HEK293 (cell line): Measurements from ENCODE around the gene DDX50.
A peak's percentile ranks its signal among the peaks of the same experiment; 100 is the strongest.

Source experiments
- GFI1B ChIP-seq: fragments of 450-650 bp; formaldehyde crosslinking; IDR thresholded peaks from 2 replicates; pipeline ENCODE4 v1.5.1; 2016; ENCODE audit warnings: missing biosample characterization, missing genetic modification characterization
- GLIS2 ChIP-seq: fragments of 450-650 bp; formaldehyde crosslinking; IDR thresholded peaks from 2 replicates; pipeline ENCODE4 v1.5.1; 2016; ENCODE audit warnings: missing biosample characterization, missing genetic modification characterization
- HOXD13 ChIP-seq: sonication (generic); formaldehyde crosslinking; IDR thresholded peaks from 2 replicates; pipeline ENCODE4 v1.8.0; 2022; ENCODE audit warnings: missing genetic modification reagents, borderline replicate concordance
- KLF10 ChIP-seq: fragments of 450-650 bp; IDR thresholded peaks from 2 replicates; pipeline ENCODE4 v1.5.1; 2018; ENCODE audit warnings: missing biosample characterization, mild to moderate bottlenecking, missing genetic modification characterization
- KLF7 ChIP-seq: fragments of 450-650 bp; formaldehyde crosslinking; IDR thresholded peaks from 2 replicates; pipeline ENCODE4 v1.5.1; 2016; ENCODE audit warnings: missing biosample characterization, missing genetic modification characterization, borderline replicate concordance
- KLF9 ChIP-seq: fragments of 450-650 bp; formaldehyde crosslinking; IDR thresholded peaks from 2 replicates; pipeline ENCODE4 v1.5.1; 2016; ENCODE audit warnings: missing biosample characterization, missing genetic modification characterization, low read depth
- OVOL3 ChIP-seq: fragments of 450-650 bp; formaldehyde crosslinking; IDR thresholded peaks from 2 replicates; pipeline ENCODE4 v1.5.1; 2016; ENCODE audit warnings: missing biosample characterization, missing genetic modification characterization
- PATZ1 ChIP-seq: fragments of 450-650 bp; formaldehyde crosslinking; IDR thresholded peaks from 2 replicates; pipeline ENCODE4 v1.5.1; 2016; ENCODE audit warnings: missing biosample characterization, missing genetic modification characterization
- SALL2 ChIP-seq: fragments of 450-650 bp; formaldehyde crosslinking; IDR thresholded peaks from 2 replicates; pipeline ENCODE4 v1.5.0; 2017; ENCODE audit warnings: missing biosample characterization, mild to moderate bottlenecking, missing genetic modification characterization, borderline replicate concordance
- SCRT2 ChIP-seq: fragments of 450-650 bp; formaldehyde crosslinking; IDR thresholded peaks from 2 replicates; pipeline ENCODE4 v1.5.1; 2016; ENCODE audit warnings: missing biosample characterization, missing genetic modification characterization
- SETDB1 ChIP-seq: IDR thresholded peaks from one replicate; pipeline ENCODE4 v1.6.1; 2017; ENCODE audit warnings: mild to moderate bottlenecking, low read length, moderate library complexity, mixed read lengths; ENCODE audit not compliant: insufficient read length
- YY2 ChIP-seq: fragments of 450-650 bp; formaldehyde crosslinking; IDR thresholded peaks from 2 replicates; pipeline ENCODE4 v1.5.1; 2016; ENCODE audit warnings: missing biosample characterization, missing genetic modification characterization
- ZBTB48 ChIP-seq: fragments of 450-650 bp; formaldehyde crosslinking; IDR thresholded peaks from 2 replicates; pipeline ENCODE4 v1.5.1; 2016; ENCODE audit warnings: missing biosample characterization, missing genetic modification characterization
- ZBTB8A ChIP-seq: fragments of 450-650 bp; formaldehyde crosslinking; IDR thresholded peaks from 2 replicates; pipeline ENCODE4 v1.5.1; 2016; ENCODE audit warnings: missing biosample characterization, missing genetic modification characterization
- ZNF112 ChIP-seq: fragments of 450-650 bp; formaldehyde crosslinking; IDR thresholded peaks from 2 replicates; pipeline ENCODE4 v1.5.0; 2017; ENCODE audit warnings: missing biosample characterization, missing genetic modification characterization
- ZNF114 ChIP-seq: fragments of 450-650 bp; formaldehyde crosslinking; IDR thresholded peaks from 2 replicates; pipeline ENCODE4 v1.5.0; 2017; ENCODE audit warnings: missing biosample characterization, missing genetic modification characterization
- ZNF132 ChIP-seq: fragments of 450-650 bp; formaldehyde crosslinking; IDR thresholded peaks from 2 replicates; pipeline ENCODE4 v1.5.1; 2017; ENCODE audit warnings: missing biosample characterization, missing genetic modification characterization, borderline replicate concordance
- ZNF16 ChIP-seq: fragments of 450-650 bp; formaldehyde crosslinking; IDR thresholded peaks from 2 replicates; pipeline ENCODE4 v1.5.1; 2016; ENCODE audit warnings: low read depth, missing biosample characterization, missing genetic modification characterization
- ZNF174 ChIP-seq: fragments of 450-650 bp; formaldehyde crosslinking; IDR thresholded peaks from 2 replicates; pipeline ENCODE4 v1.5.0; 2017; ENCODE audit warnings: missing biosample characterization, mild to moderate bottlenecking, missing genetic modification characterization
- ZNF184 ChIP-seq: fragments of 450-650 bp; IDR thresholded peaks from 2 replicates; pipeline ENCODE4 v1.5.1; 2018; ENCODE audit warnings: missing biosample characterization, mild to moderate bottlenecking, missing genetic modification characterization
- ZNF221 ChIP-seq: fragments of 450-650 bp; formaldehyde crosslinking; IDR thresholded peaks from 2 replicates; pipeline ENCODE4 v1.5.1; 2017; ENCODE audit warnings: missing biosample characterization, missing genetic modification characterization, borderline replicate concordance
- ZNF248 ChIP-seq: fragments of 450-650 bp; formaldehyde crosslinking; IDR thresholded peaks from 2 replicates; pipeline ENCODE4 v1.5.1; 2017; ENCODE audit warnings: missing biosample characterization, missing genetic modification characterization
- ZNF311 ChIP-seq: fragments of 450-650 bp; formaldehyde crosslinking; IDR thresholded peaks from 2 replicates; pipeline ENCODE4 v1.5.1; 2017; ENCODE audit warnings: missing biosample characterization, missing genetic modification characterization, borderline replicate concordance
- ZNF416 ChIP-seq: fragments of 450-650 bp; formaldehyde crosslinking; IDR thresholded peaks from 2 replicates; pipeline ENCODE4 v1.5.1; 2016; ENCODE audit warnings: missing biosample characterization, missing genetic modification characterization
- ZNF426 ChIP-seq: fragments of 450-650 bp; formaldehyde crosslinking; IDR thresholded peaks from 2 replicates; pipeline ENCODE4 v1.5.1; 2017; ENCODE audit warnings: missing biosample characterization, missing genetic modification characterization, mild to moderate bottlenecking, inconsistent platforms, moderate library complexity
- ZNF433 ChIP-seq: fragments of 450-650 bp; formaldehyde crosslinking; IDR thresholded peaks from 2 replicates; pipeline ENCODE4 v1.5.1; 2016; ENCODE audit warnings: missing biosample characterization, missing genetic modification characterization, low read depth
- ZNF501 ChIP-seq: fragments of 450-650 bp; formaldehyde crosslinking; IDR thresholded peaks from 2 replicates; pipeline ENCODE4 v1.5.1; 2016; ENCODE audit warnings: missing biosample characterization, missing genetic modification characterization
- ZNF513 ChIP-seq: fragments of 450-650 bp; IDR thresholded peaks from 2 replicates; pipeline ENCODE4 v1.5.1; 2018; ENCODE audit warnings: missing biosample characterization, missing genetic modification characterization
- ZNF521 ChIP-seq: fragments of 450-650 bp; formaldehyde crosslinking; IDR thresholded peaks from 2 replicates; pipeline ENCODE4 v1.5.1; 2017; ENCODE audit warnings: missing biosample characterization, mild to moderate bottlenecking, missing genetic modification characterization
- ZNF548 ChIP-seq: fragments of 450-650 bp; formaldehyde crosslinking; IDR thresholded peaks from 2 replicates; pipeline ENCODE4 v1.5.1; 2016; ENCODE audit warnings: missing biosample characterization, missing genetic modification characterization
- ZNF571 ChIP-seq: fragments of 450-650 bp; formaldehyde crosslinking; IDR thresholded peaks from 2 replicates; pipeline ENCODE4 v1.5.0; 2017; ENCODE audit warnings: missing biosample characterization, missing genetic modification characterization
- ZNF585B ChIP-seq: fragments of 450-650 bp; formaldehyde crosslinking; IDR thresholded peaks from 2 replicates; pipeline ENCODE4 v1.5.1; 2016; ENCODE audit warnings: missing biosample characterization, missing genetic modification characterization
- ZNF596 ChIP-seq: fragments of 450-650 bp; IDR thresholded peaks from 2 replicates; pipeline ENCODE4 v1.5.0; 2018; ENCODE audit warnings: missing biosample characterization, mild to moderate bottlenecking, missing genetic modification characterization, moderate library complexity
- ZNF621 ChIP-seq: fragments of 450-650 bp; formaldehyde crosslinking; IDR thresholded peaks from 2 replicates; pipeline ENCODE4 v1.5.1; 2017; ENCODE audit warnings: missing biosample characterization, missing genetic modification characterization
- ZNF624 ChIP-seq: fragments of 450-650 bp; formaldehyde crosslinking; IDR thresholded peaks from 2 replicates; pipeline ENCODE4 v1.5.1; 2017; ENCODE audit warnings: missing biosample characterization, missing genetic modification characterization
- ZNF645 ChIP-seq: fragments of 450-650 bp; formaldehyde crosslinking; IDR thresholded peaks from 2 replicates; pipeline ENCODE4; 2016; ENCODE audit warnings: missing biosample characterization, missing genetic modification characterization
- ZNF664 ChIP-seq: fragments of 450-650 bp; formaldehyde crosslinking; IDR thresholded peaks from 2 replicates; pipeline ENCODE4 v1.5.1; 2016; ENCODE audit warnings: missing biosample characterization, missing genetic modification characterization
- ZNF701 ChIP-seq: fragments of 450-650 bp; formaldehyde crosslinking; IDR thresholded peaks from 2 replicates; pipeline ENCODE4 v1.5.1; 2016; ENCODE audit warnings: missing biosample characterization, missing genetic modification characterization
- ZNF830 ChIP-seq: fragments of 450-650 bp; IDR thresholded peaks from 2 replicates; pipeline ENCODE4 v1.5.0; 2018; ENCODE audit warnings: missing biosample characterization, missing genetic modification characterization, low read depth, mild to moderate bottlenecking, moderate library complexity
- ZNF837 ChIP-seq: fragments of 450-650 bp; formaldehyde crosslinking; IDR thresholded peaks from 2 replicates; pipeline ENCODE4 v1.5.1; 2016; ENCODE audit warnings: missing biosample characterization, missing genetic modification characterization

DDX50 gene

GRCh38 chr10:68955832-68956532, 54.9 kb downstream of the DDX50 start, which contains the start of gene DDX21 (continued):
- TF ChIP-seq ZNF548 (tag by site-specific recombination) (no peak), KLF7 (tag by site-specific recombination) (no peak), ZBTB48 (tag by site-specific recombination) (no peak), ZNF174 (tag by site-specific recombination) (no peak), GFI1B (tag by site-specific recombination) (no peak), ZNF416 (tag by site-specific recombination) (no peak), OVOL3 (tag by site-specific recombination) (no peak; the same call in 1 of the 2 replicates), SETDB1 (no peak), ZNF114 (no peak), ZNF433 (no peak), ZNF621 (tag by site-specific recombination) (no peak), ZNF830 (tag by site-specific recombination) (no peak), ZNF645 (tag by site-specific recombination) (no peak), HOXD13 (CRISPR knock-in tag) (no peak), ZNF501 (tag by site-specific recombination) (peak; percentile 86), ZNF521 (tag by site-specific recombination) (no peak), ZNF837 (no peak), ZNF112 (tag by site-specific recombination) (no peak), ZNF664 (tag by site-specific recombination) (no peak), ZNF184 (tag by site-specific recombination) (peak; percentile 43; the same call in 1 of the 2 replicates), ZNF221 (tag by site-specific recombination) (no peak), PATZ1 (tag by site-specific recombination) (peak; percentile 13; the same call in 1 of the 2 replicates), ZNF585B (tag by site-specific recombination) (no peak), KLF10 (tag by site-specific recombination) (no peak), ZBTB8A (tag by site-specific recombination) (no peak), ZNF571 (tag by site-specific recombination) (no peak), ZNF248 (no peak), ZNF701 (tag by site-specific recombination) (no peak), ZNF513 (no peak; the same call in 1 of the 2 replicates), ZNF426 (tag by site-specific recombination) (no peak), ZNF624 (tag by site-specific recombination) (no peak), GLIS2 (tag by site-specific recombination) (peak; percentile 34; the same call in 1 of the 2 replicates), ZNF596 (tag by site-specific recombination) (no peak), KLF9 (no peak), ZNF132 (tag by site-specific recombination) (no peak), SCRT2 (tag by site-specific recombination) (peak; percentile 95; the same call in 1 of the 2 replicates), SALL2 (tag by site-specific recombination) (no peak), YY2 (tag by site-specific recombination) (peak; percentile 40; the same call in 1 of the 2 replicates), ZNF16 (tag by site-specific recombination) (peak; percentile 3; the same call in 1 of the 2 replicates), ZNF311 (tag by site-specific recombination) (no peak)
